ENCODE data around the gene SYDE1. TPM values are rescaled to one million over a fixed set of nuclear protein-coding genes. Genes with fewer than 3 reads are reported as not detected.

SYDE1 gene
- polyA plus RNA-seq, 1 donor from 2014 or later = not detected

DNA sequence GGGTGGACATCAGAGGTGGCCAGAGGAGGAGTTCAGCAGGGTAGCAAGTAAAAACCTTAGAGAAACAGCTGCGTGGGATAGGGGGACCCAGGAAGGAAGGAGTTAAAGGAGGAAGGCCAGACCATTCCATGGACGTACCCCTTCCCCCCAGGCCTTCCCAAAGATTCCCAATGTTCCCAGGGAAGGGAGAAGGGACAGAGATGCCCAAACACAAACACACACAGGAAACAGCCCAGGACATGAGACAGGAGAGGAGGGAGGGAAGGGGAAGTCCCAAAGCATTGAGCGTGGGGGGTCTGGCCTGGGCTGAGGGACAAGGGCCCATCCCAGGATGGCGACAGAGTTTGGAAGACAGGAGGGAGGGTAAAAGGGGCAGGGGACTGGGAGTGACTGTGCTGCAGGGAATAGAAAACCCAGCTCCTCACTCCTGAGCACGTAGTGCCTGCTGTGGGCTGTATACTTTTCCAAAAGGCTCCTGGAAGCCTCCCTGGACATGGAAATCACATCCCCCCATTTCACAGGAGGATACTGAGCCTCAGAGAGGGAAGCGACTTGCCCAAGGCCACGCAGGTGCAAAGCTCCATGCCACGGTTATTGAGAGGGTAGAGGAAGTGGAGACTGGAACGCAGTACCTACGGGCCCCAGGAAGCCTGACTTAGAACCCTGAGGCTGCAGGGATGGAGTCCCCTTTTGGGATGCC, 1.1 kb downstream of the SYDE1 start:
- Histone ChIP-seq H3K79me2 (replicated peaks; ENCODE audit: insufficient read depth, low read length) (no peaks in the 10 kb centered on the region), H3K27ac (ENCODE audit: low read length) (no peak overlapping the region), H3K4me2 (ENCODE audit: low read length) (no peak overlapping the region), H3K4me3 (ENCODE audit: low read length) (no peak overlapping the region), H4K20me1 (ENCODE audit: insufficient read depth) (no peaks in the 10 kb centered on the region), H3K9me3 (ENCODE audit: low read length) (peaks cover 2% of the 10 kb centered on the region), H3K27me3 (ENCODE audit: insufficient read depth, low read depth, low read length) (peaks cover 14% of the 10 kb centered on the region), H3K9ac (ENCODE audit: low read length) (no peak overlapping the region), H2AFZ (ENCODE audit: low read depth, low read length) (no peak overlapping the region), H3K36me3 (ENCODE audit: insufficient read depth, low read length) (no peaks in the 10 kb centered on the region), H3F3A (ENCODE audit: insufficient read depth, low read length, poor library complexity, severe bottlenecking) (no peaks in the 10 kb centered on the region), H3K9me2 (ENCODE audit: insufficient read depth, low read length) (no peaks in the 10 kb centered on the region)
- TF ChIP-seq EZH2 (IDR thresholded peaks at IDR 0.05; ENCODE audit: borderline replicate concordance, insufficient read depth, low read length, poor library complexity, severe bottlenecking) (no peak), SMC3 (conservative IDR thresholded peaks at IDR 0.05; ENCODE audit: poor library complexity) (no peak), TAF1 (IDR thresholded peaks at IDR 0.05; ENCODE audit: low read depth) (no peak), CTCF (IDR thresholded peaks at IDR 0.05; ENCODE audit: poor library complexity, severe bottlenecking) (no peak), POLR2AphosphoS5 (IDR thresholded peaks at IDR 0.05) (no peak), EP300 (conservative IDR thresholded peaks at IDR 0.05; ENCODE audit: poor library complexity, severe bottlenecking) (no peak), RAD21 (conservative IDR thresholded peaks at IDR 0.05) (no peak), MXI1 (conservative IDR thresholded peaks at IDR 0.05; ENCODE audit: poor library complexity, severe bottlenecking) (no peak)
- TF ChIP-seq, protein P1, sequence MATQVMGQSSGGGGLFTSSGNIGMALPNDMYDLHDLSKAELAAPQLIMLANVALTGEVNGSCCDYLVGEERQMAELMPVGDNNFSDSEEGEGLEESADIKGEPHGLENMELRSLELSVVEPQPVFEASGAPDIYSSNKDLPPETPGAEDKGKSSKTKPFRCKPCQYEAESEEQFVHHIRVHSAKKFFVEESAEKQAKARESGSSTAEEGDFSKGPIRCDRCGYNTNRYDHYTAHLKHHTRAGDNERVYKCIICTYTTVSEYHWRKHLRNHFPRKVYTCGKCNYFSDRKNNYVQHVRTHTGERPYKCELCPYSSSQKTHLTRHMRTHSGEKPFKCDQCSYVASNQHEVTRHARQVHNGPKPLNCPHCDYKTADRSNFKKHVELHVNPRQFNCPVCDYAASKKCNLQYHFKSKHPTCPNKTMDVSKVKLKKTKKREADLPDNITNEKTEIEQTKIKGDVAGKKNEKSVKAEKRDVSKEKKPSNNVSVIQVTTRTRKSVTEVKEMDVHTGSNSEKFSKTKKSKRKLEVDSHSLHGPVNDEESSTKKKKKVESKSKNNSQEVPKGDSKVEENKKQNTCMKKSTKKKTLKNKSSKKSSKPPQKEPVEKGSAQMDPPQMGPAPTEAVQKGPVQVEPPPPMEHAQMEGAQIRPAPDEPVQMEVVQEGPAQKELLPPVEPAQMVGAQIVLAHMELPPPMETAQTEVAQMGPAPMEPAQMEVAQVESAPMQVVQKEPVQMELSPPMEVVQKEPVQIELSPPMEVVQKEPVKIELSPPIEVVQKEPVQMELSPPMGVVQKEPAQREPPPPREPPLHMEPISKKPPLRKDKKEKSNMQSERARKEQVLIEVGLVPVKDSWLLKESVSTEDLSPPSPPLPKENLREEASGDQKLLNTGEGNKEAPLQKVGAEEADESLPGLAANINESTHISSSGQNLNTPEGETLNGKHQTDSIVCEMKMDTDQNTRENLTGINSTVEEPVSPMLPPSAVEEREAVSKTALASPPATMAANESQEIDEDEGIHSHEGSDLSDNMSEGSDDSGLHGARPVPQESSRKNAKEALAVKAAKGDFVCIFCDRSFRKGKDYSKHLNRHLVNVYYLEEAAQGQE (IDR thresholded peaks at IDR 0.05; ENCODE audit: borderline replicate concordance) = no peak

- no peak overlapping the region for H3K27ac ChIP-seq (ENCODE audit: low read length)
Measured at GRCh38 chr19:15108845-15109767, 1.9 kb downstream of the SYDE1 start.

More at GRCh38 chr19:15108845-15109767, 1.9 kb downstream of the SYDE1 start:
- Histone ChIP-seq H2AFZ (ENCODE audit: low read depth, low read length) (no peak overlapping the region), H3K36me3 (ENCODE audit: insufficient read depth, low read length) (no peaks in the 10 kb centered on the region), H3K9me3 (ENCODE audit: low read length) (peaks cover 2% of the 10 kb centered on the region), H3K4me3 (ENCODE audit: low read length) (no peak overlapping the region), H3K79me2 (replicated peaks; ENCODE audit: insufficient read depth, low read length) (no peaks in the 10 kb centered on the region), H3K4me2 (ENCODE audit: low read length) (no peak overlapping the region), H3F3A (ENCODE audit: insufficient read depth, low read length, poor library complexity, severe bottlenecking) (no peaks in the 10 kb centered on the region), H3K9me2 (ENCODE audit: insufficient read depth, low read length) (no peaks in the 10 kb centered on the region), H3K27me3 (ENCODE audit: insufficient read depth, low read depth, low read length) (peaks cover 14% of the 10 kb centered on the region), H4K20me1 (ENCODE audit: insufficient read depth) (no peaks in the 10 kb centered on the region), H3K9ac (ENCODE audit: low read length) (no peak overlapping the region)
- TF ChIP-seq MXI1 (conservative IDR thresholded peaks at IDR 0.05; ENCODE audit: poor library complexity, severe bottlenecking) = no peak
- TF ChIP-seq EZH2 (IDR thresholded peaks at IDR 0.05; ENCODE audit: borderline replicate concordance, insufficient read depth, low read length, poor library complexity, severe bottlenecking) = no peak
- no peak for TF ChIP-seq EP300 (conservative IDR thresholded peaks at IDR 0.05; ENCODE audit: poor library complexity, severe bottlenecking)
- no peak for TF ChIP-seq SMC3 (conservative IDR thresholded peaks at IDR 0.05; ENCODE audit: poor library complexity)
- TF ChIP-seq RAD21 (conservative IDR thresholded peaks at IDR 0.05) = no peak
- no peak for TF ChIP-seq CTCF (IDR thresholded peaks at IDR 0.05; ENCODE audit: poor library complexity, severe bottlenecking)
- TF ChIP-seq POLR2AphosphoS5 (IDR thresholded peaks at IDR 0.05) = no peak
- TF ChIP-seq, protein P1 (IDR thresholded peaks at IDR 0.05; ENCODE audit: borderline replicate concordance) = no peak
- no peak for TF ChIP-seq TAF1 (IDR thresholded peaks at IDR 0.05; ENCODE audit: low read depth)

Measured in neural cell (in vitro differentiated cells).